Measurements from ENCODE around the gene DICER1. TPM values are rescaled to one million over a fixed set of nuclear protein-coding genes. Genes with fewer than 3 reads are reported as not detected.

Gene DICER1
- total RNA-seq, 1 experiment from 2014 or later: 11.2 TPM

Other genes with a start within 250 kb of the DICER1 start
- gene CLMN, start 162.4 kb upstream of the DICER1 start, total RNA-seq (2014; rRNA removed; shearing (Covaris generic); ENCODE audit: low replicate concordance): 0.35 and 1.2 TPM in 2 replicates